ENCODE measurements around the gene CFAP157.

GRCh38 chr9:127683723-127684122 lies 23.1 kb upstream of the CFAP157 start:
- TF ChIP-seq CTCF (conservative IDR thresholded peaks at IDR 0.05 in 1 of 2, IDR thresholded peaks at IDR 0.05 in 1 of 2; ENCODE audit: low read depth in 1 of 2, low read length in 2 of 2), result no peak
- TF ChIP-seq EZH2 (IDR thresholded peaks at IDR 0.05; ENCODE audit: low read length, missing control alignments), result no peak

All from fibroblast of lung (primary cell).